NCI-H748 (cell line): Measurements from ENCODE around the gene PAM.
A peak's percentile ranks its signal among the peaks of the same experiment; 100 is the strongest.
"Not testable (repeated sequence)": the region's sequence is repeated elsewhere in the genome, so short reads cannot be mapped to it uniquely, and the experiment has no call there.

ENCODE experiments used
- DNase-seq: peaks from one replicate; lab custom pipeline; 2025; ENCODE audit not compliant: unreplicated experiment; lab: John Stamatoyannopoulos, UW

The PAM gene

DNA sequence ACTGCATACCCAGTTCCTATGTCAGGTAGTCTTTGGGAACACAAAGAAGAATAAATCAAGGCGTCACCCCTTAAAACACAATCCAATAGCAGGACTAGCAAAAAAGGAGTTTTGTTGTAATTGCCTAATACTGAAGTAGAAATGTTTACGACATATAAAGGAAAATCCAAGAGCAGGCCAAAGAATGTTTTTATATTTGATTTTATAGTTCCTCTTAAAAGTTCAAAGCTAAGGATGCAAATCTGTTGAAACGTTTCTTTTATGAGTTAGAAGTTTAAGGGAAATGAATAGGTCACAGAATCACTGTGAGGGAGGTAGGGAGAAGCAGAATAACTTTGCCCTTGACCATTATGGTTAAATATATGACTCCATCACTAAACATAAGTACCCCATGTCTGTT is 136.1 kb downstream of the PAM start:
- DNase-seq: no peak

DNA sequence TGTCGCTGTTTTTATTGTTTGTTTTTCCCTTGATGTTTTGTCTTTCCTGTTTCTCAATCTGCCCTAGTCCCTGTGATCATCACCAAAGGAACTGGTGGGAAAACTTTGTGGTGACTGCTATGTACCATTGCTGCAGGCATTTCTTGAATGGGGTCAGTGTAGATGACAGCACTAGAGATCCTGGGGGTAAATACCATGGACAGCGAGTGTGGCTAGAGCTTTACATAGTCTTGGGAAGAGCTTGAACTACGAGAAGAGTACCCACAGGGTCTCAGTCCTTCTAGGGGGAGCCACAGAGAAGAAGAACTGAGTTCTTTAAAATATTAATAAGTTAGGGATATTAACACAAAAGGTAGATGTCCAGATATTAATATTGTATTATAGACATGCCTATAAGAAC is 138.8 kb downstream of the PAM start:
- no peak for DNase-seq

DNA sequence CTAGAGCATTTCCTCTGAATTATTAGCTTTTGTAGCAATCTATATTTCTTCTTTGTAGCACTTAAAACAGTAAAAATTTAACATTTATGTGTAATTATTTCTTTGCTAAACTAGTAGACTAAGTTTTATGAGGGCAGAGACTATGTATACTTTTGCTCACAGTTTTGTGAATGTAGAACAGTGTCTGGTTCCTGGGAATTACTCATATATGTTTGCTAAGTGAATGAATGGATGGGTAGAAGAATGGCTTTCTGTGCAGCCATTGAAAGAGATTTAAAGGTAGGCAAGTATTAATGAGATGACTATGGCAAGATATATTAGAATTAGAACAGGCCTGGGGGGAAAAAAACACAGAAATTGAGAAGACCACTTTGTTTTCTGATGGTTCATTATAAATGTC is 140.1 kb downstream of the PAM start:
- DNase-seq: no peak

DNA sequence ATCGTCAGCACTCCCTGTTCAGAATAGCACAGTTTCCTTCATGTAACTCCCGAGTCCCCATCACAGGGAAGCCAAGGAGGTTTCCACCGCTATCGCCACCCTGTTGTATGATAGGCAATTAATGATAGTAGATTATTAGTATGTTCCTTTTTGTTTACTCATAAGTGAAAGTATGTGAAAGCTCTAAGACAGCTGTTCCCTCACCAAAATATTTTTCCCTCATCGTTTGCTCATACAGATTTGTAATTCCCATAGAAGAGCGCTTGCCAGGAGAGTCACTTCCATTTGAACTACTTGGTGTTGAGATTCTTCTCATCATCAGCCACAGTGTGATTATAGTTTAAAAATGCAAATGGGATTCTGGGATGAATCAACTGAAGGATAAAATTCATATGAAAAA is 140.9 kb downstream of the PAM start:
- DNase-seq: no peak

DNA sequence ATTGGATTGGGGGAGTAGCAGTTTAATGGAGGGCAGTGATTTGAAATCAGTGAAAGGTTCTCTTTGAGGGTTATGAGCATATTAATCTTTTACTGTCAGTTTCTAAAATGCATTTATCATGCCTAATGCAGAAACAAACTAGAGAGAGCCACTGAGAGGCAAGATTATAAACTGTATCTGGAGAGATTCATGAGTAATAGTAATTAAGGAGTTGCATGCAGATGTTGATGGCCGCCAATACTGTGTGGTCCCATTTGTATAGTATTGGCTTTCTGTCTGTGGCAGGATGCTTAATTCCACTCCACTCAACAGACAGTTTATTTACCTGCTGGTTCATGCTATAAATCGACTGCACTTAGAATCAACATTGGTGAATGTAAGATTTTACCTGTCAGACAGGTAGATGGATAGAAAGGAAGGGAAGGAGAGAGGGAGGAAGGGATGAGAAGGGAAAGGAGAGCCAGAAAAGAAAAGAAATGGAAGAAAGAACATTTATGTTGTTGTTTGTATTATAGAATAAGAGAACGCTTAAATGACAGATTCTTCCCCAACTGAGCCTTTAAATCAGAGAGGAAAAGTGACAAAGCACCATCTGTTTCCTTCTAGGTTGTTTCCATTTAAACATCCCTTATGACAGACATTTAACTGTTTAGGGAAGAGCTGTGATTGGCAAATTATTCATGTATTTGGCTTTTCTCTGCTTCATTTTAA is 146.5 kb downstream of the PAM start:
- peak; percentile 64 for DNase-seq

DNA sequence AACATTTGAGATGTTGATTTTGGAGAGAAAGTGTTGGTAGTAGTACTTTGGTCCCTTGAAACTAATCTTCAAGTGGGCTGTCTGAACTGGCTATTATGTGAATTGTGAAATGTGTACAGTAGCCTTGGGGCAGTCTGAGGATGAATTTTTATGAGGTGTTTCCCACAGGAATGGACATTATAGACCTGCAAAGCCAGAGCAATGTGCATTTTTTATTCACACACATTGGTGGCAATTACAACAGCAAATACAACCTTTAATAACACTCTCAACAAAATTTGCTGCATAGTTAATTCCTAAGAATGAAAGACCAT is 147.0 kb downstream of the PAM start:
- DNase-seq: peak; percentile 62

DNA sequence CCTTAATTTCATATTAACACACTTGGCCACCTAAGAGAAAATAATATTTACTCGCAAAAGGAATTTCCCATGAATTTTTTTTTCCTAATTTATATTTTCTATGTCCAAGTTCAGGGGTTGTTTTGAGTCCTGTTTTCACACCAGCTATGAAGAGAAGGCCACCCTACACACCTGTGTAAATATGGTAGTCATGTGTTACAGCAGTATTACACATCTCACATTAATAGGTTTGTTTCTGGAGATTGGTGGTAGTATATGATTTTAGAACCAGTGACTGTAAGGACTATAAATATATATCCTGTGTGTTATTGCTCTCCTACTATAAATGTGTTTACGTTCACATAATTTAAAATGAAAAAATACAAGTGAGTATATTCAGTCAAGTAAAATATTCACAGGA is 147.5 kb downstream of the PAM start:
- peak; percentile 67 for DNase-seq

DNA sequence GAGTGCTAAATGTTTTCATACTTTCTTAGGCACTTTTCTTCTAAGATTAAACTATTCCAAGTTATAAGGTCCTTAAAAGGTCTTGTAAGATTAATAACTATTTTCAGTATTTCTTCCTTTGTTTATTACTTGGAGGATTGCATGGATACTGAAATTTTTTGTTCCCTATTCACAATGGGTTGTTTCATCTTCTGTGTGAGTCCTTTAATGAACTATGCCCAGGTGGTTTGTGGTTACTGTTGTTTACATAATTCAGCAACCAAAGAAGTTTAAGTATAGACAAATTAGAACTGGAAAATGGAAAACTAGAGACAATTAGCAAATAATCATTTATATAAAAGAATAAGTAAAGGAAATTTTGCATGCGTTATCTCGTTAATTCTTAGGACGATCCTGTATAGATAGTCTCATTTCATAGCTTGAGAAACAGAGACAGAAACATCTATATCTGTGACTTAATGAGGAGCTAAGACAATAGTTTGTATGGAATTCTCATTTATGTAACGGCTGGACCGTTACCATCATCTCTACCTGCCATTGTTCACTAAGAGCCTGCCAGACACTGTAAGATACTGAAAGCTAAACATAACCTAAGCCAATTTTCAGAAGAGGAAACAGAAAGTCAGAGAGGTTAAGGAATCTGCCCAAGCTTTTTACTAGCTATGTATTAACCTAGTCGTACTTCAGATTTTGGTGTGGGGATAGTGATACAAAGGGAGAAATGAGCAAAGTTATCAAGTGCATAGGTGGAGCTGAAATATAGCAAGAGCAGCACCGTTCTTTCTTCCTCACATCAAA is 148.2 kb downstream of the PAM start:
- peak; percentile 42 for DNase-seq

DNA sequence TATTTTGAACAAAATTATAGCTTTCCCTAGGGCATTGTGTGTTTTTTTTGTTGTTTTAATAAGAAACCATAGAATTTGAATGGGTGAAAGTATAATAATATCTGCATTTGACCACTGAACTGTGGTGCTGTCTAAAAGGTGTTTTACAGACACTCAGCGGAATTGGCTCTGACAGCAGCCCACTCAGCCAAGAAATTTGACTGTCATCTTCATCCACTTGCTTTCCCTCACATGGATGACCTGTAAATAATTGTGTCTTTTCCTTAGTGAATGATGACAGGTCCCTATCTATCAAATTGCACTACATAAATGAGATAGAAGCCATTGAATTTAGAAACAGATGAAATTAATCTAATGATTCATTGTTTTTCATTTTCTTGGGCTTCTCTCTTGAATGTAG is 150.0 kb downstream of the PAM start:
- no peak for DNase-seq

DNA sequence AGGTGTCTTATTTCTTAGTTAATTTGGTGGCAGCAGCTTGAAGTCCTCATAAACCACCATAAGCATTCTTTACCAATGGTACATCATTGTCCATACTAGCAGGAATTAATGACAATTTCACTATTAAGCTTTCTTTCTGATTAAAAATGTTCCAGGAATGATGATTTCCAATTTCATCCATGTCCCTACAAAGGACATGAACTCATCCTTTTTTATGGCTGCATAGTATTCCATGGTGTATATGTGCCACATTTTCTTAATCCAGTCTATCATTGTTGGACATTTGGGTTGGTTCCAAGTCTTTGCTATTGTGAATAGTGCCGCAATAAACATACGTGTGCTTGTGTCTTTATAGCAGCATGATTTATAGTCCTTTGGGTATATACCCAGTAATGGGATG is 152.0 kb downstream of the PAM start:
- not testable (repeated sequence) for DNase-seq

DNA sequence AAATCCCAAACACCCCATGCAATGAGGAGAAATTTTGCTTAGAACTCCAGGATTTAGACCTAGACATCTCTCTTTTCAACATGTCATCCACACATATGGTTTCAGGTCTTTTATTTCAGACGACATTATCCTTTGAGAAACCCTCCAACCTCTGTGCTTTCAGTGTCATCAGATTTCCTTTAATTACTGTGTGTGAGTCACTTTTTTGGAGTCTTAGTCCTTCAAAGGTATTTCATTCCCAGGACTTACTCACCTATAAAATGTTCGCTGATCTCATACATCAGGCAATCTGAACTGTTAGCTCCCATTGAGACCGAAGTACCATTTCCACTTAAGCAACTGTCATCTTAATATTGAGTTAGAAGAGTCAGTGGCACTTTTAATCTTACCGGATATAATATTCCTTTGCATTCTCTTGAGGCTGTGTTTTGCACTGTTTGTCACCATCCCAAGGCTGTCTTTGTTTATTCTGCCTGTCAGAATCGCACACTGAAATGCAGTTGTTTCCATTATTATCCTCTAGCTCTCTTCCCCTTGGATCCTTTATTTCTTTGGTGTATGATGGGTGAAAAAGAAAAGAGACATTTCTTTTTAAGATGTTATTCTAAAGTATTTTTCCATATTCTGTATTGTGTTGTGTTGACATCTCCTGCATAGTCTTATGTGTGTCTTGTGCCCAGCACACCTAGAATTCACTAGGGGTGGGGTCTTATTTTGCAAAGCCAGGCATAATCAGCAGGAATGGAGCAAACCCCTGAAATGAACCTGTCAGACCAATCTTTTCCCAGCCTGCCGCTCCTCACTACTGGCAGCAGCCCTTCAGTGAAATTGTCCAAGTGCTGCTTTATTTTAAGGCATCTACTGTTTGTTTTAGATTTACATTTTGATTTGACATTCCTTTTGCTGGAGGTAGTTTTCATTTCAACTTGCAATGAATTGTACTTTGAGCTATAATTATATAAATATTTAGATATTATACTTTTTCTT is 155.4 kb downstream of the PAM start:
- no peak for DNase-seq

DNA sequence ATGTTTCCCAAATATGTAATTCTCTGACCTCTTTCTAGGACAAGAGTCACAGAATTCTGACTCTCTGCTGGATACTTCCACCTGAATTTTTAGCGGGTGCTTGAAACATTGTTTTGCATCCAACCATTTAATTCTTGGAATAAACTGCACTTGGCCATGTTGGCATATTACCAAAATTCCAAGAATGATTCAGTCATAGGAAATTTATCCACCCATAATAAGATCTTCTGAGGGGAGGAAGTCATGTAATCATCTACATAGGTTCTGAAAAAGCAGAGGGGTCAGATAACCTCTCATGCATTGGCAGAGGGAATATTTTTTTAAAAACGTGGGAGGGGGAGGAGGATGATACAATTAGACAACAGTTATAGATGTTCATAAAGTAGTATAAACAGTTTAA is 156.9 kb downstream of the PAM start:
- DNase-seq: no peak

DNA sequence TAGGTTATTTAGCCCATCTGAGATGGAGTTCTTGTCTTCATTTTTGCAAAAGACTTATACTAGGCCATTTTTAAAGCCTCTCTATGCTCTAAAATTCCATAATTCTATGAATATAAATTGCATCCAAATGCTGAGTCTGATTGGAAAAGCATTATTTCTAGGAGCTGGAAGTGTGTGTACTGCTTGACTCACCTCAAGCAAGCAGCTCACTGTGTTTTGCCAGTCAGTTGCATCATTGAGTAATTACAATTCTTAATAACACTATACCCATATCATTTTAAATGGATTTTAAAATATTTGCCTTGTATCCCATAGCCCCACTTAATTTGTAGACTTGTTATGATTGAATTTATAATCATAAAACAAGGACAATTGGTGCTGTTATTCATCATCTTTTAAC is 161.0 kb downstream of the PAM start:
- no peak for DNase-seq

DNA sequence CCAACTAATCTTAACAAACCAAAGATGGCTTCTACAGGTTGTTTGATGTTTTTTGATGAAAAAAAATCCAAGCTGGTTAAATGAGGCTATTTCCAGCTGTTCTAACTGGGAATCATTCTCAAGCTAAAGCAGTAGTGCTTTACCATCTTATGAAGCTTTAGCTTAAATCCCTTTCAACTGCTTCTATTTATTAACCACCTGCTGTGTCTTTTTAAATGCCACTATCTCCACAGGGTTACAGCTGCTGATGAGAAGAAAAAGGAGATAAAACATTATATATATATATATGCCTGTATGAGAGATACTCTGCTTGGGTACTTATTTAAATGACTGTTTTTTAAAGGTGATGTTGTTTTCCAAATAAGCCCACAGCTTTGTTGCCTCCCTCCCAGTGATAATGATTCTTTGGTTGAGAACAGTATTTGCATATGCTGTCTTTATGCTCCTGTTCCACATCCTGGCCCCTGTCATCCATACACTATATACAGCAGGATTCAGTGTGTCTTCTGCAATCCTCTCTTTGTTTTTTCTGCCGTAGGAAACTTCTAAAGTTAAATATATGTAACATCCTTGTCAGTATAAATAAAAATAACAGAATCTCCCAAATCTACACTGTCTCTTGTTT is 164.0 kb downstream of the PAM start:
- no peak for DNase-seq

DNA sequence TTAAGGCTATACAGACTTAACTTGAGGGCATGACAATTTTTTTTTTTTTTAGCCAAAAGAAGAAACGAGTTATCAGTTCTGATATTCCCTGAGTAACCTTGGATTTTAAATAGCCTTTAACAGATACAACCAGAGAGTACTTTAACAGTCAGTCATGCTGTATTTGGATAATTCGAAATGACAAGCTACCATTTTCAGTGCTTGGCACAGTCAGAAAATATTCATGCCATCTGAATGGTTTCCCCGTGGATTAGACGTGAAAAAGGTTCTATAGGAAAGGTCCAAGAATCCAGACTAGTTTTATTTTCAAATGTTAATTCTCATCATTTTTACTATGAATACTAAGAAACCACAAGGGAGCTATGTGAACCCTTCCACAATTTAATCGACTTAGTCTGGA is 165.7 kb downstream of the PAM start:
- DNase-seq: no peak

DNA sequence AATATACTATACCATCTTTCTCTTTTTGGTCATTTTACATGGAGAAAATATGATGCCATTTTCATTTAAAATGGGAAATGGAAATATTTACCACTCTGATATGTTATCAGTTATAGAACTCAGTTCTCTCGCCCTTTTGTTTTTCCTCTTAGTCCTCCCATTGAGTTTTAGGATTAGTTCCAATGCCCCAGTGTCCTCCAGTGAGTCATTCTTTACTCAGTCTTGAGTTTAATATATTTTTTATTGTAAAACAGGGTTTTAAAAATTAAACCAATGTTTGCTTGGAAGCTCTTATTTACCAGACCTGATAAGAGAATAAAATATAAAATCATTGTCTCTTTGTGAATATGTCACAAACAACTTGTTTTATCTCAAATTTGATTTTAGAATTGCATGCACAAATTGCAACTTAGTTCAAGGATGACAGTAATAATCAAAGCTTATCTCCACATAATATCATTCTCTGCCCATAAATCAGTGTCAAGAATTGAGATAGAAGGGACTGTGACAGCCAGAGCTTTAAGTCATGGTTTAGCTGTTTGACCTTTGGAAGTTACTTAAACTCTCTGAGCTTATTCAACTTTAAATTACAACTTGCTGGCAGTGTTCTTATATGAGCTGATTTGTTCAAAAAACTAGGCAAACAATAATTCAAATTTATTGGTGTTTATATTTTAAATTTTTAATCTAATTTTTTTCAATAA is 166.4 kb downstream of the PAM start:
- no peak for DNase-seq

DNA sequence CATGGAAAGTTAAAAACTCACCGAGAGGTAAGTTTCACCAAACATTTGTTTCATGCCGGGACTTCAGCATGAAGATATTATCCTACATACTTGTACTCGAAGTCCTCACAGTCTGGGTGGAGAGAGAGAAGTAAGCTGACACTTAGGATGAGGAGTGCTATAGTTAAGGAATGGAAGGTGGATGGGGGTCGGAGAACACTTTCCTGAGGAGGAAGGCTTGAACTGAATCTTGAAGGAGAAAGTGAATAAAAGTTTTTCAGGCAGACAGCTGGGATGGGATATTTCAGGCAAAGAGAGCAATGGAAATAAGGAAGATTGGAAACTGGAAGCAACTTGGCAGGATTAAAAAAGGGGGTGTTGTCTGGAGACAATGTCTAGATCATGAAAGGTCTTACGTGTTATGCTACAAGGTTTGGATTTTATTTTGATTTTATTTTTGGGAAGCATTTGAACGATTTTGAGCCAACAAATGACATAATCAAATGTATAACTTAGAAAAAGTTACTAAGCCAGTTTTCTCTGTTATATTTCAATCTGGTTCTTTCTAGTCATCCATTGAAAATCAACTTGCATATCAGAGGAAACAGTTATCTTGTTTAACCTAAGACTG is 167.1 kb downstream of the PAM start:
- DNase-seq: no peak

DNA sequence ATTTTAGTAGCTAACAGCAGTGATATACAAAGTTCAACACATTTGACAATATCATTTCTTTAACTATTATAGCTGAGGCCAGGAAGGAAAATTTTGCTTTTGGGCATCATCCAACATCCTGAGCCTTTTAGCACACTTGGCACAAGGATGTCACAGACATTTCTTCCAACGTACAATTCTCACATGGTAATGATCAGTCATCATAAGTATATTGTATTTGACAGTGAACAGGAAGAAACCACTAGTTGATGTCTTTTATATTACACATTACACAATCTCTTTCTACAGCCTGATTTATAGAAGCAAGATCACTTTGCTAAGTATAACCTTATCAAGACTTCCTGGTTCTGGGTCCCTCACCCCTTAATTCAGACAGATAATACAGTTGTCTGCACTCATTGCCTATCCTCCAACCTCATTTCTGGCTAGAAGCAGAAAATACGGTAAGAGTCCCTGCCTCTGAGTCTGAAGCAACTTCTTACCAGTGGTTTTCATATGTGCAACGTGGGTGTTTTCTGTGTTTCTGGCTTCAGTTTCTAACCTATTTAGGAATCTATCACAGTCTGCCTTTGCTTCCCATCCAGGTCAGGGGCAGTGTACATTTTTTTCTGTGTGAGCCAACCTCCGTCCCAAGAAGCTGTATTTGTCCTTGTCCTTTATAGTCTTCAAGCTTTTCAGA is 167.8 kb downstream of the PAM start:
- no peak for DNase-seq

DNA sequence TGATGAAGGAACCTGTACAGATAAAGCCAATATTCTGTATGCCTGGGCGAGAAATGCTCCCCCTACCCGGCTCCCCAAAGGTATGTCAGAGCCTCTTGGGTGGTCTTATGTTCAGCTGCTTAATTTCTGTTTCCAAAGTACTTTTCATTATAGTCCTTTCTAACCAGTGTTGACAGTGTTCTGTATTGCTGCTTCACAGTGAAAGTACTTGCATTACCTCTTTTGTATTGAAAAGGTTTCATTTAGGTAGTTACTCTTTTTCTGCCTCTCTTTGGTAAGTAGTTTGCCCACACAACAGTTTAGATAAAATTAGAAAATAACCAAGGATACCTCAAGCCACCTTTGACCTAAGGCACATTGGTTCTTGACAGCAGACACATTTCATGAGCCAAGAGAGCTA is 169.9 kb downstream of the PAM start:
- no peak for DNase-seq

DNA sequence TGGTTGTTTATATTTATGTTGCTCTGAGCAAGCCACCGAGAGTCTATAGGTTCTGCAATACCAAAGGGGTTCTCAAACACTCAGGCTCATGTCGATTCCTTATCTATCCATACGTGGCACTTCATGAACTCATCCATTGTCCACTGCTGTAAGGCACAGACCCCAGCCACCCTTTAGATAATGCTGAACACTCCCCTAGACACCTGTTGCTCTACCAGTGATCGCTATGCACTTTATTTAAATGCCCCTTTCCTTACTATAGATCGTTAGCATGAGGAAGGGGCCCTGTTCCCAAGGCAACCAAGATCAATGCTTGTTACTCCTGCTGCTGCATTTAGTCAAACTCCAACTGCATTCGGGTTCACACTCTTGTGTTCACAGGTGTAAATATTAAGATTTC is 171.9 kb downstream of the PAM start:
- DNase-seq: no peak
